HG02571 (cell line): ENCODE data around the gene DTHD1.
A peak's percentile ranks its signal among the peaks of the same experiment; 100 is the strongest.

Source experiments
- ATAC-seq: cut with Tn5 transposase; IDR thresholded peaks from one replicate; pipeline ENCODE4 v1.9.1; 2021; ENCODE audit warnings: mild to moderate bottlenecking, moderate library complexity; ENCODE audit not compliant: unreplicated experiment

The DTHD1 gene

GRCh38 chr4:36338973-36339372 lies 57.6 kb downstream of the DTHD1 start:
- no peak for ATAC-seq

GRCh38 chr4:36341936-36342335 lies 60.5 kb downstream of the DTHD1 start:
- ATAC-seq = no peak

- no peak for ATAC-seq
These were observed 62.2 kb downstream of the DTHD1 start for GRCh38 chr4:36343501-36344175.

GRCh38 chr4:36348403-36348938 lies 67.1 kb downstream of the DTHD1 start:
- ATAC-seq = peak; percentile 93

GRCh38 chr4:36349938-36350549 lies 68.6 kb downstream of the DTHD1 start:
- no peak for ATAC-seq

GRCh38 chr4:36351082-36351666 lies 69.8 kb downstream of the DTHD1 start:
- no peak for ATAC-seq

- ATAC-seq = no peak
These were observed 72.6 kb downstream of the DTHD1 start for GRCh38 chr4:36353998-36354397.

GRCh38 chr4:36358173-36358572 lies 76.8 kb downstream of the DTHD1 start:
- no peak for ATAC-seq

GRCh38 chr4:36360755-36361154 lies 79.3 kb downstream of the DTHD1 start:
- no peak for ATAC-seq

GRCh38 chr4:36363024-36363423 lies 81.6 kb downstream of the DTHD1 start:
- no peak for ATAC-seq

- ATAC-seq = no peak
These were observed 93.6 kb downstream of the DTHD1 start for GRCh38 chr4:36374836-36375511.

- ATAC-seq = peak; percentile 69
These were observed 104.6 kb downstream of the DTHD1 start for GRCh38 chr4:36385951-36386571.

GRCh38 chr4:36386691-36387090 lies 105.3 kb downstream of the DTHD1 start:
- no peak for ATAC-seq

- no peak for ATAC-seq
These were observed 107.3 kb downstream of the DTHD1 start for GRCh38 chr4:36388710-36389109.

GRCh38 chr4:36391411-36391810 lies 110.0 kb downstream of the DTHD1 start:
- ATAC-seq = no peak

GRCh38 chr4:36392024-36392423 lies 110.6 kb downstream of the DTHD1 start:
- ATAC-seq = no peak

- ATAC-seq = no peak
These were observed 111.5 kb downstream of the DTHD1 start for GRCh38 chr4:36392916-36393315.
